NCI-H128 (cell line): ENCODE data around the gene CCDC33.

ENCODE experiments used
- DNase-seq: peaks from one replicate; lab custom pipeline; 2025; ENCODE audit not compliant: unreplicated experiment; lab: John Stamatoyannopoulos, UW

CCDC33 gene

DNA sequence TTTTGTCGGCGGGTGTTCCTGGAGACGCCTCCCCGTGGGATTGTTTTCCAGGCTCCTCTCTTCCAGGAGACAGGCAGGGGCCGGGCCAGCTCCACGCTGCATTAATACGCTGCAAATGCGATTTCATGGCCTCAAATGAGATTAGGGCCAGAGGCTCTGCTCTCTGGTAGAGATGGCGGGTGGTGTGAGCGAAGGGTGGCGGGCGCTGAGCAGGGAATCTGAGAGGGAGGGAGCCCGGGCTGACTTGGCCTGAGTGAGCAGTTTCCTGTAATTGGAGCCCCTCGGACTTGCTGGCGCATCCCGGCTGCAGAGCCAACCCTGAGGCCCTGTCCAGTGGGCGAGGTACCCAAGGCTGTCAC lies 7.4 kb upstream of the CCDC33 start:
- DNase-seq = no peak

DNA sequence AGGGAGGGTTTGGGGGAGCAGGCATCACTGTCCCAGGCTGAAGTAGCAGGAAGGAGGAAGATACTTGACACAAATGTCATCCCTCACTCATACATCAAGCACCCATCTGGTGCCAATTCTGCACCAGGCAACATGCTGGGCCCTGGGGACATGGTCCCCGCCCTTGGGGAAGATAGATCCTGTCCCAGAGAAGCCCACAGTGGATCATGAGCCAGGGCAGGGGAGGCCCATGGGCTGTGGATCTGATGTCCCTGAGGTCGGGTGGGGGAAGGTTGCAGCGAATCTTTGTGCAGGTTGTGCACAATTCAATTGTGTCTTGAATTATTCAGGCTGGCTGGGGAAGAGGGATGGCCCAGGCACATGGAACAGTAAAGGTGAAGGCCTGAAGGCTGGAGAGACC lies 6.4 kb upstream of the CCDC33 start:
- DNase-seq = no peak

DNA sequence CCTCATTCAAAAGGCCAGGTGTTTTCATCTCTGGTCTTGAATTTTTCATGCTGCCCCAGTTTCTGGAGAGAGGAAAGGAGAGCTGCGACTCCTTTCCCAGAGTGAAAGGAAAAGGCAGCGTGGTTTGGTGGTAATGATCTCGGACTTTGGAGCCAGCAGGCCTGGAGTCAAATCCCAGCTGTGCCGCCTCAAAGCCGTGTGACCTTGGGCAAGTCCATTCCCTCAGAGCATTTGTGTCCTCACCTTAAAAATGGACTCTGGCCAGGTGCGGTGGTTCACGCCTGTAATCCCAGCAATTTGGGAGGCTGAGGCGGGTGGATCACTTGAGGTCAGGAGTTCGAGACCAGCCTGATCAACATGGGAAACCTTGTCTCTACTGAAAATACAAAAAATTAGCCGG lies 4.7 kb upstream of the CCDC33 start:
- no peak for DNase-seq

DNA sequence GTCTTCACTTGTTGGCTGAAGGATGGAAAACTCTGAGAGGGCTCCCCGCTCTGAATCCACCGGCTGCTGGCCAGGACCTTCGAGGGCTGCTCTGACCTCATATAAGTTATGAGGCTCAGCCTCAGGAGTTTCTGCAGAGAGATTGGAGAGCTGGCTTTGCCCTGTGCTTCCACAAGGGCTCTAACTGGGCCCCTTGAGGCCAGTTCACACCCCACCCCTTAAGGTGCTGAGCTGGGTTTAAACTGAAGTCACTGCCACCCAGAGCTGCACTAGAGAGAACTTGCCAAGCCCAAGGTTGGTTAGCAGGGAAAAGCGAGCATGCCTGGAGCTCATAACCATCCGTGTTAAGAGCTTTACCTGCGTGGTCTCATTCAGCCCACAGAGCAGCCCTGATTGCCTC lies 2.8 kb upstream of the CCDC33 start:
- no peak for DNase-seq

DNA sequence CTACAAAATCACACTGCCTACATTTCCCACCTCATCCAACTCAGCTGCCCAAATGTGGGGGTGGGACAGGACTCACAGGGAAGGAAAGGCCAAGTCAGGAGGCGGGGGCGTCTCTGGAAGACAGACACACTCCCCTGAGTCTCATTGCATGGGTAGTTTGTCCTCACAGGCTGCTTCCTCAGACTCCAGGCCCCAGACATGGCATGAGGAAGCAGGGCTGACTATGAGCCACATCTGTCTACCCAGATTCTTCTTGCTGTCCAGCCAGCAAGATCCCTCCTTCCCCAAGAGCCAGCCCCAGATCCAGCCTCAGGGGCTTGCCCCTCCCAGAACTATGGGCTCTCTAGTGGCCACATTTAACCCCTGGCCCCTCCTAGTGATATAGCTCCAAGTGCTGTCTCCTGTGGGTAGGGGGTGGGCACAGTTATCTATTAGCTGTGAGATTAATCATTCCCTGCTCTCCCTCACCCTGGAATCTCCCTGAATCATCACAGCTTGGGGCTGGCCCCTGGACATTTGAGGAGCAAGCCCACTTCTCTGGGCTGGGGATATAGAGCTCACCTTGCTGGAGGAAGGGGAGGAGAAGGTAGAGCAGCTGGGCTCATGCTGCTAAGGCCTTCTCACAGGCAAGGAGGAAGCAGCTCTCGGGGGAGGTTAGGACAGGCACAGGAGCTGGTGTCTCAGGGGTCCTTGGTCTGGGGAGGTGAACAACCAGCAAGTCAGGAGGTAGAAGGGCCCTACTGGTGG lies 2.1 kb upstream of the CCDC33 start:
- DNase-seq = no peak

DNA sequence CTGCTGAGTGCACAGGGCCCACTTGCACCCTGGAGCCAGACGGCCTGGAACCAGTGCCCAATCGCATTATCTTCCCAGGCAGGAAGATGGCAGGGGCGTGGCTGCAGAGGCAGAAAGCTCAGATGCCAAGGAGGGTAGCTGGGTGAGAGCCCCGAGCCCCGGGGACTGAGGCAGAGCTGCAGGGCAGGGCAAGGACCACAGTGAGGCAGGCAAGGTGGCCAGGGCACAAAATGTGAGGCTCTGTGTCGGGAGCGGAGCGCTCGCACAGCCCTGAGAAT lies 1.6 kb upstream of the CCDC33 start:
- no peak for DNase-seq

DNA sequence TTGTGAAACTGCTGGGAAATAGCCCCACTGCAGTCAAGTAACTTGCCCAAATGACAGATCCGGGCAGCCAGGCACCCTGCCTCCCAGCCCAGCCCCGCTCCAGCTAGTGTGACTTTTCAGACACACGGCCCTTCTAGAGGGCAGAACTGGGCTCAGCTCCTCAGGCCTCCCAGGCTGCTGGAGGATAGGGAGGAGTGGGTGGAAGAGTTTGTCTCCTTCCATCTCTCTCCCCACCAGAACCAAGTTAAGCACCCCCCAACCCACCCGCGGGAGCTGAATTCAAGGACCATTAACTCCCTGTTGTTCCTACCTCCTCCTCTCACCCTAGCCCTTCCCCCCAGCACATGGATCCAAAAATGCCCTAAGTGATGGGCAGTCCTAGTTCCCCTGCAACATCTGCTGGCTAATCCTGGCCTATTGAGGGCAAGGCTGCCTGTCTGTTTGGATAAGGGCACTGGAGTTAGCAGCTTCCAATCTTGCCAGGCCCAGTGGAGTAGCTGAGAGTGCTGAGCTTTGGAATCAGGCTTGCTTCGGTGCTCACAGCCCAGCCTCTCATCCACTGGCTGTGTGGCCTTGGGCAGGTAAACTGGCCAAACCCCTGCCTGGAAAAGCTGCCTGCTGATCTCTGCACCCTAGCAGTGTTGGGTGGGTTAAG lies 3.1 kb downstream of the CCDC33 start:
- DNase-seq = no peak

DNA sequence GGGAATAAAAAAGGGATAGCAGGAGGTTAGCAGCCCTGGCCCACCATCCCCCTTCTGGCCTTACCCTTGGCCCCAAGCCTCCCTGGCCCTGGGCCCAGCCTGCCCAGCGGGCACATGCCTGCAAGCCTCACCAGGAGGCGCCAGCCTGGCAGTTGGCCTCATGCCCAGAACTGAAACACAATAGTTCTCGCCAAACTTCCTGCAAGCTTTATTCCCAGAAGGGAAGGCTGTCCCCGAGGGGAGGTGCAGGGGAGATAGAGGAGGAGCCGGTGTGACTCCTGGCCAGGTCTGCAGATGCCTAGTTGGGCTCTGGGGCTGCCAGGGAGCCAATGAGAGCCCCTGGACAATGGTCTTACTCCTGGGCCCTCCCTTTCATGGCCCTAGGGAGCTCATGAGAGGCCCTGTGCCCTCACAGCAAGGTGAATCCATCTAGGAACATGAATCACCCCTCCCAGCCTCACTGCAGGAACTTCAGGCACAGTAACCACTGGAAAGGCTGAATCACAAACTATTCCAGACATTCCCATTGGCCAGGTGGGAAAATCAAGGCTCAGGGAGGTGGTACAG lies 4.0 kb downstream of the CCDC33 start:
- peak; percentile 90 for DNase-seq

DNA sequence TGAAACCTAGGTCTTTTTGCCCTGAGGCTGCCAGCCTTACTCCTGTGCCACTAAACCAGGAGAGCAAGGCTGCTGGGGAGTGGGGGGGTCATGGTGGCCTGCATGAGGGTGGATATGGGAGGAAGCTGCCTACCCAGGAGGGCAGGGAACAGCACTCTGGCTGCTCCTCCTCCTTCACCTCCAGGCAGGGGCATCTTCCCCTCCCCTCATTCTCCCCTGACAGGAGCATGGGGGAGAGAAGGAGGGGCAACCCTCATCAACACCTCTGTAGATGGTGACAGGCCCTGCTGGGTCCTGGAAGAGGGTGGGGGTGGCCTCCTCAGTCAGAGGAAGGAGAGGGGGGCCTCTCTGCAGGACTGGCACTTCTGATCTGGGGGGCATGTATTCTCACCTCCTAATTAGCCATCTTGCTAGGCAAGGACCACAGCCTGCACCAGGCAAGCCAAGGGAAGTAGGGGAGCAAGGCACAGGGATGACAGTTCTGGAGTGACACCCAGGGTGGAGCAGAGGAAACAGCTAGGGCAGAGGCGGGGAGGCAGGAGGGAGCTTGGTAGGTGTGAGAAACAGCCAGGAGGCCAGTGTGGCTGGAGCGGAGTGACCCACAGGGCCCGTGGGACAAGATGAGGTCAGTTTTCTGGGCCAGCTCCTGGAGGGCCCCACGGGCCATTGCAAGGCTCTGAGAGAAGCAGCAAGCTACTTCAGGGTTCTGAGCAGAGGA lies 4.9 kb downstream of the CCDC33 start:
- DNase-seq = no peak

DNA sequence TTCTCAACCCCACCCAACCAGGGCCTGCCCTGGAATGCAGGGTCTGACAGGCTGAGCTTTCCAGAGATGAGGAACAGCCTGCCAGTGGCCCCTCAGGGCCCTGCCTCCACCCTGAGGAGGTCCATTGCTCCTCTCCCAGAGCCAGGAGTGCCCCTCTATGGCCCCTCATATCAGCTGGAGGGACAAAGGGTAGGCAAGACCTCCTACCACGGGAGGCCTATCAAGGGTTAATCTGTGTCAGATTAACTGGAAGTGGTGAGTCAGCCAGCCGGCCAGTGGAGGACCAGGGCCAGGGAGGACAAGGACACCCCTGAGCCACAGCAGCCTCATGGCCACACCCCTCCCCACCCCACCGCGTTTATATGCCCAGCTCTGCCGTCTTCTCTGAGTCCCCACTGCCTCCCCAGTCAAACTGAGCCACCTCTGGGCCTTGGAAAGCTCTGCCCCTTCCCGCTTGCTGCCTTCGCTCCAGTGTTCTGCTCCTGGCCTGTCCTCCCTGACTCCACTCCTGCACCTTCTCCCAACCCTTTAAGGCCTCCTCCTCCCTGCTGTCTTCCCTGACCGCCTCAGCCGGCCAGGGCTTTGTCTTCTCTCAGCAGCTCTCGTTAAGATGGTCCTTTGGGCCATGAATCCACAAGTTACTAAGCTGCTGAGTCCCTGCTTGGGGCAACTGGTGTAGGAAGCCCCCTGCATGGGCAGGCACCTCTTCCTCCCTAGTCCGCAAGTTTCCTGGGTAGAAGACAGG lies 6.5 kb downstream of the CCDC33 start:
- no peak for DNase-seq

DNA sequence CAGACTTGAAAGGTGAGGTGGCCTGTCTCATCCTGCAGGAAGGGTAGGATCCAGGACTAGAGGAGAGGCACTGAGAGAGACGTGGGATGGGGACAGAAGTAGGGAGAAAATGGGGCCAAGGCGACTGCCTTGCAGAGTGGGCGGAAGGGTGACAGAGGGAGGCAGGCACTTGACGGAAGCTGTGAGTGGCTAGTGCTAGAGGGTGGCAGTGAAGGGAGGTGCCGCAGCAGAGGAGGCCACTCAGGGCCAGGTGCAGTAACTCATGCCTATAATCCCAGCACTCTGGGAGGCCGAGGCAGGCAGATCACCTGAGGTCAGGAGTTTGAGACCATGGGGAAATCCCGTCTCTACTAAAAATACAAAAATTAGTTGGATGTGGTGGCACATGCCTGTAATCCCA lies 7.3 kb downstream of the CCDC33 start:
- no peak for DNase-seq

DNA sequence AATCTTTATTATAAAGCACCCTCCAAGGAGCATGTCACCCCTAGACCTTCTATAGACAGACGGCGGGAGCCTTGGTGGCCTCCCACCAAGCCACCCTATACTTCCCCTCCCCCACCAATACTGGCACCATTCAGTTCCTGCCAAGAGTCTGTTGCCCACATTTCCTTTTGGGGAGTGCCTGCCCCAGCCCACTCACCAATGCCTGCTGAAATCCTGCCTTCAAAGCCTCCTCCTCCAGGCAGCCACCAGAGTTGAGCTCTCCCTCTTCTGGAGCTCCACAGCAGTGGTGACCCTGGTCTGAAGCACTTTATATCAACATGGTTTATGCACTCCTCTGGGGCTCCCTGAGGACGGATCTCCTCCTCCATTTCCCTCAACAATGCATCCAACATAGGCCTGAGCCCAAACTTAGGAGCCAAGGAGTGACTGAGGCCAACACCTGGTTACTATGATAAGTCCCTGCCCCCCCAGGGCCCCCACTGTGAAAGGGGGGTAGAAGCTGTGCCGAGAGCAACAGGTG lies 8.8 kb downstream of the CCDC33 start:
- DNase-seq = no peak

DNA sequence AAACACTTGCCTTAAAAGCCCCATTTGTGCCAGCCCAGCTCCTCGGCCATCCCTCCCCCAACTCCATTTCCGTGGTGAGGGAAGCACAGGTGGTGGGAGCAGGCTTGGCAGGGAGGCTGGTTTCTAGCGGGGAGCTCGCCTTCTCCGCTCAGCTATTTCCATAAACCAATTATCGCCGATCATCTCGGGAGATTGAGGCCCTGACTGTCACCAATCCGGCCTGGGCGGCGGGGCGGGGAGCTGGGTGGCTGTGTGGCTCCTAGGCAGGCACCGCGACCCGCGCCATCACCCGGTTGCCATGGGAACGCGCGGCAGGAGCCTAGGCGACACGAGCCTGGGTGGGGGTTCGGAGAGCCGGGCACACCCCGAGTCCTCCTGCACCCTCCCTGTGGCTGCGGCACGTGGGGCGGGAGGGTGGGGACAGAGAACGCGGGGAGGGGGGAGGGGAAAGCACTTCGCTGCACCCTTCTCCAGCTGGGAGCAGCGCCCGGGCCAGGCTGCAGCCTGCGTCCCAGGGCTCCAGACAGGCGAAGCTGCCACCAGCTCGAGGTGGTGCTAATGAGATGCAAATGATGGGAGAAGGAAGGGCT lies 9.3 kb downstream of the CCDC33 start:
- peak; percentile 90 for DNase-seq

DNA sequence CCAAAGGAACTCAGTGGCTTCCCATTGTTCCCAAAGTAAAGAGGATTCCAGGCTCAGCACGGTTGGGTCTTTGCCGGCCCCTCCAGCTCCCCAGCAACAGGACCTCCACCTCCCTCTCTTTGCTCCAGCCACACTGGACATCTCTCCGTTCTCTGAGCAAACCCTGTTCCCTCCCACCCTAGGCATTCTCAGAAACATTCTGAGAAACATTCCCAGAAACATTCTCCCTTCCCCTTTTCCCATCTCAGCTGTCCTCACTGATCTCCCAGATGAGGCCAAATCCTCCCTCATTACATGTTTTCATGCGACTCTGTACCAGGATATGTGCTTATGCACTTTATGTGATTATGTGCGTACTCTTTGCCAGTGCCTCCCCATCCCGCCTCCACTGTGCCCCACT lies 14.1 kb downstream of the CCDC33 start:
- DNase-seq = no peak

DNA sequence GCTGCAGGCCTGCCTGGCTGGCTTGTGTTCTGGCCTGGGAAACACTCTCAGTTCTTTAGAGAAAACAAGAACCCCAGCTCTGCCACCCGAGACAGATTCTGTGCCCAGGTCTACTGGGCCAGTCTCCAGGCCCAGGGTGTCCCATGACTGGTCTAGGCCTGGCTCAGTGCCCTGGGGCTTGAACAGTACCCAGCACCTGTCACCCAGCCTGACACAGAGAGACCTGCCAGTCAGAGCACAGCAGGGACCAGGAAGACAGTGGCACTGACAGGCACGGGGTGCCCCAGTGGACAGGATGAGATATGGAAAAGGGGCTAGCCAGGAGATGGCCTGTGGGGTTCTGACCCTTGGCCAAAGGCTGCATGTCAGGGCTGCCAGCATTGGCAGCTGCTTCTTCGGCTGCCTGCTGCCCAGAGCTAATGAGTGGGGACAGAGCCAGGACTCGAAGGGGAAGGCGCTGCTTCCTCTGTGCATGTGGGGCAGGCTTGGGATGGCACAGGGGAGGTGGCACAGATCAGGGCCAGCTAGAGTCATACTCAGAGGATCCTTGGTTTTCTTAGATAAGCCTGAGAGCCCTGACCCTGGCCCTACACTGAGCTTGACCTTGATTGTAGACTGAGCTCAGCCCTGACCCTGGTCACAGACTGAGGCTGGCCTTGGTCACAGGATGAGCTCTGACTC lies 15.1 kb downstream of the CCDC33 start:
- no peak for DNase-seq

DNA sequence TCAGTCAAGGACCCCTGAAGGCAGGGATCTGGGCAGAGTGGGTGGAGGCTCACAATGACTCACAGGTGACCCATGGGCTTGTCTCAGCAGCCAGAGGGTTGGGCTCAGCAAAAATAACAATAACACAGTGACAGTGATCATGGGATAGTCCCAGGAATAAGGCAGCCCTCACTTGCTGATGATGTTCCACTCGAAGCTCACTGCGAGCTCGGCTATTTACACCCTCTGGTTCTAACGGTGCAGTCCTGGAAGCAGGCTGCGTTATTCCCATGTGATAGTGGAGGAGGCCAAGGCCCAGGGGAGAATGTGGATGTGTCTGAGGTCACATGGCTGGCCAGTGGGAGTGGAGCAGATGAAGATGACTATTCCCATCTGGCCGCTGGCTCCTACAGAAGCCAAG lies 16.2 kb downstream of the CCDC33 start:
- DNase-seq = no peak

DNA sequence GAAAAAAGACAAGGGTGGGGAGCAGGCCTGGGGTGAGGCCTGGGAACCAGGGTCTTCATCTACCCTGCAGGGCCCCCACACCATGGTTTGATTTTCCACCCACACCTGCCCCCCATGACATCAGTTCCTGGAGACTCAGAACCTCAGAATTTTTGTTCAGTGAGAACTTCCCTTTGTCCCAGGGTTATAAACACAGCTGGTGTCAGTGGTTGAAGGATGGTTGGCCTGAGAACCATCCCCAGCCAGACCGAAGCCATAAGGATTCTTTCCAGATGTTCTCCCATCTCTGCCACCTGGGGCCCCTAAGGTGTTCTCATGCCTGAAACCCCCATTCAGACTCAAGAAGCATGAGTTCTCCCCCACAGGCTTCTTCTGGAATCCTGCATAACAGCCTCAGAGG lies 16.6 kb downstream of the CCDC33 start:
- no peak for DNase-seq

DNA sequence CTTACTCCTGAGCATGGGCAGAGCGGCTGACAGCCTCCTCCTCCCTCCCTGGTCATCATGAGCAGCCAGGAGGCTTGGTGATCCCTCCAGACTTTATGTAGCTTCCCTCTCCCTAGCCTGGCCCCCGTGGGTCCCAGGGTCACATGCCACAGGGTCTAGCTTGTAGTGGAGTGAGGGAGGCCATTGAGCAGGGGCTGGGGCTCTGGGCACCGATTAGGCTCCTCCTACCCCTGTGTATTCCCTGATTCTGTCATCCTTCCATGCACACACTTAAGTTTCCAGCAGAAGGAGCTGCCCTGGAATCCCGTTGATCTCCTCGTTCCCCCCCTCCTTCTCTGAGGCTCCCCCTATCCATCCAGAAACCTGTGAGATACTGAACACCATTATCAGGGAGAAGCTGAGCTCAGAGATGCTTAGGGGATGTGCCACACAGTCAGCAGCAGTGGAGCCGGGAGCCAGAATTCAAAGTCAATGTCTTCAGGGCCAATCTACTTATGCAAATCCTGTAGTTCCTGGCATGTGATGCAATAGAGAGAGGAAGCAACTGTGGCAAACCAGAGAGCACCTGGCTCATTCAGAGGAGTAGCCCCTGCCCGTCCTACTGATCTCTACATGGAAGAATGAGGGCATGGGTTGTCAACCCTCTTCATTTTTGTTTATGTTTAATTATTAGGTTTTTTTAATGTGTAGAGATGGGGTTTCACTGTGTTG lies 17.2 kb downstream of the CCDC33 start:
- no peak for DNase-seq

DNA sequence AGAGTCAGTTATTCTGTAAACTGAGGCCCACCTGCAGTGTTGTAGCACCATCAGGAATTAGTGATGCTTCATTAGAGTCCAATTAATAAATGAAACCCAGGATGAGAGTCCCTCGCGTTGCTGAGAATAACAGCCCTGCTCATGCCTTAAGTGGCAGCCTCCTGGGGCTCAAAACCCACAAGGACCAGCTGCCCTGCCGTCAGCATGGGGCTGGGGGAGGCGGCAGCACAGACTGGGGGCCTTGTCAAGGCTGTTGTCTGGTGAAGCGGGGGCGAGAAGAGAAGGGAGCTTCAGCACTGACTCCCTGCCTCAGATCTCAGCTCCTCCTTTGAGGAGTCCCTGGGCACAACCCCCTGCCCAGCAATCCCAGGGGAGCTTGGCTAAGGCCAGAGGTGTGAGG lies 21.0 kb downstream of the CCDC33 start:
- DNase-seq = no peak

DNA sequence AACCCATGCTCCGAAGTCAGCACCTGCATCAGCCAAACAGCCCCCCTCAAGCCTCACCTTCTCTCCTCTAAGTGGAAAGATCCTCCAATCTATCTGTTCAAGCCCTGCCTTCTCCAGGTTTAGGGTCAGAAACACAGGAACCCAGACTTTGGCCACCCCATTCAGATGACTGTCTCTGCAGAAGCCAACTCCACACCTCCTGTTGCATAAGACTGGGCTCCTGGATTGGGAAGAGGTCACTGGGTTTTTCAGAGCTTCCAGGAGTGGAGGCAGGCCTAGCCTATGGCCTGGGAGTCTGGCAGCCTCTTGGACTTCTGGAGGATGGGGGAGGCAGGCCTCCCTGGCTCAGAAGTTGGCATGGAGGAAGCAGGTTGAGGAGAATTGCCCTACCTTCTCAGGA lies 21.5 kb downstream of the CCDC33 start:
- no peak for DNase-seq
